ENCODE measurements around the gene TNNI3K.

TNNI3K gene

DNA sequence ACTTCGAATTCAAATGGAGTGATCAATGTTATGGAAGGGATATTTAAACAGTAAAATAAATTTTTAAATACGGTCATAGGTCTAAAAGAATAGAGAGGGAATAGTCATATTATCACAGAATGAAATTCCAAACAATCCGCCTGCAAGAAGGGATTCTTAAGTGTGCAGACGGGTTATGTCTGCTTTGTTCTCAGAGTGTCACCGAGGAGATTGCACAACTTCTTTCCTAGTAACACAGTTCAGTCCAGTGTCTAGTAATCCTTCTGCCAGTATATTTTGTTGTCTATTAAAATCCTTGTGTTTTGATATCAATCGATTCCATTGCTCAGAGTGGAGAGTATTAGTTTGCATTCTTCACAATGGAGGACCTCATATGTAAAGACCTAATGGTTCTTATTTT is 228.8 kb downstream of the TNNI3K start:
- Histone ChIP-seq H3K4me1 (ENCODE audit: control insufficient read depth, insufficient read depth, low read length) (no peaks in the 10 kb centered on the region), H3K9me3 (ENCODE audit: control insufficient read depth, insufficient read depth, low read length) (no peaks in the 10 kb centered on the region), H3K27me3 (ENCODE audit: control insufficient read depth, insufficient read depth, low read length) (no peaks in the 10 kb centered on the region), H3K36me3 (ENCODE audit: control insufficient read depth, insufficient read depth, low read length) (no peaks in the 10 kb centered on the region), H3K4me3 (ENCODE audit: low read length) (no peak overlapping the region), H3K27ac (ENCODE audit: low read length) (no peak overlapping the region)
- no CpG with 5 or more reads among the region's 6 CpGs for WGBS (ENCODE audit: insufficient coverage, insufficient read length)
- DNase-seq (ENCODE audit: low read depth, low spot score) = no peak

DNA sequence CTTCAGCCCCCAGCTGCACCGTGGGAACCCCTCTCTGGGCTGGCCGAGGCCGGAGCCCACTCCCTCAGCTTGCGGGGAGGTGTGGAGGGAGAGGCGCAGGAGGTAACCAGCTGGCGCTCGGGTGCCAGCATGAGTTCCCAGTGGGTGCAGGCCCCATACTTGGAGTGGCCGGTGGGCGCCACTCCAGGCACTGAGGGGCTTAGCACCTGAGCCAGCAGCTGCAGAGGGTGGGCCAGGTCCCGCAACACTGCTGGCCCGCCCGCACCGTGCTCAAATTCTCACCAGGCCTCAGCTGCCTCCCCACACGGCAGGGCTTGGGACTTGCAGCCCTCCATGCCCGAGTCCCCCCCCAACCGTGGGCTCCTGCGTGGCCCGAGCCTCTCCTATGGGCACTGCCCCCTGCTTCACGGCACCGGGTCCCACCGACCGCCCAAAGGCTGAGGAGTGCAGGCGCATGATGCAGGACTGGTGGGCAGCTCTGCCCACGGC is 230.1 kb downstream of the TNNI3K start:
- no peak for DNase-seq (ENCODE audit: low read depth, low spot score)
- H3K4me3 ChIP-seq (ENCODE audit: low read length) = no peak overlapping the region
- H3K36me3 ChIP-seq (ENCODE audit: control insufficient read depth, insufficient read depth, low read length) = no peaks in the 10 kb centered on the region
- no peaks in the 10 kb centered on the region for H3K4me1 ChIP-seq (ENCODE audit: control insufficient read depth, insufficient read depth, low read length)
- H3K9me3 ChIP-seq (ENCODE audit: control insufficient read depth, insufficient read depth, low read length) = no peaks in the 10 kb centered on the region
- H3K27me3 ChIP-seq (ENCODE audit: control insufficient read depth, insufficient read depth, low read length) = no peaks in the 10 kb centered on the region
- H3K27ac ChIP-seq (ENCODE audit: low read length) = no peak overlapping the region
- no CpG with 5 or more reads among the region's 24 CpGs for WGBS (ENCODE audit: insufficient coverage, insufficient read length)

DNA sequence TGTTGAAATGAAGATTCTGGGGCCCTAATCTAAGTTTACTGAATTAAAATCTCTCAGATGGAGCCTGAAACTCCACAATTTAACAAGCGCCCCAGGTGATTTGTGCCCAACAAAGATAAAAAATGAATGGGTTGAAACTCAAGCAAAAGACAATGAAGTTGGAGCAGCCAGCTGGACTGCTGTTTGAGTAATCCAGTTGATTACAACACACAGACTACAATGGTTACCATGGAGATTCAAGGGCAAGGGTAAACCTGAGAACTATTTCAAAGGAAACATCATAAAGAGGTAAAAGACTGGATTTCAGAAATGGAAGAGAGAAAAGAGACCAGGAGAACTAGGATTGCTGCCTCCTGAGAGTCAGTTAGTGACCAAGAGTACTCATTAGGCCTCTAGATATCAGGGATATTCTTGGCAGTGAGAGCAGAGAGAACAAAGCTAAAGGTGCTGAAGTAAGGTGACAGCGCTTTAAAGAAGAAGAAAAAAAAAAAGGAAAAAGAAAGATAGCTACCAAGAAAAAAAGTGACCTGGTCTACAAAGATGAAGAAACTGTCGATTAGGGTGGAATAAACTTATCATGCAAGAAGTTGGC is 232.7 kb downstream of the TNNI3K start:
- no CpG with 5 or more reads among the region's 3 CpGs for WGBS (ENCODE audit: insufficient coverage, insufficient read length)
- no peaks in the 10 kb centered on the region for H3K27me3 ChIP-seq (ENCODE audit: control insufficient read depth, insufficient read depth, low read length)
- no peaks in the 10 kb centered on the region for H3K36me3 ChIP-seq (ENCODE audit: control insufficient read depth, insufficient read depth, low read length)
- H3K4me1 ChIP-seq (ENCODE audit: control insufficient read depth, insufficient read depth, low read length) = no peaks in the 10 kb centered on the region
- H3K27ac ChIP-seq (ENCODE audit: low read length) = no peak overlapping the region
- no peak for DNase-seq (ENCODE audit: low read depth, low spot score)
- H3K9me3 ChIP-seq (ENCODE audit: control insufficient read depth, insufficient read depth, low read length) = no peaks in the 10 kb centered on the region
- H3K4me3 ChIP-seq (ENCODE audit: low read length) = no peak overlapping the region

DNA sequence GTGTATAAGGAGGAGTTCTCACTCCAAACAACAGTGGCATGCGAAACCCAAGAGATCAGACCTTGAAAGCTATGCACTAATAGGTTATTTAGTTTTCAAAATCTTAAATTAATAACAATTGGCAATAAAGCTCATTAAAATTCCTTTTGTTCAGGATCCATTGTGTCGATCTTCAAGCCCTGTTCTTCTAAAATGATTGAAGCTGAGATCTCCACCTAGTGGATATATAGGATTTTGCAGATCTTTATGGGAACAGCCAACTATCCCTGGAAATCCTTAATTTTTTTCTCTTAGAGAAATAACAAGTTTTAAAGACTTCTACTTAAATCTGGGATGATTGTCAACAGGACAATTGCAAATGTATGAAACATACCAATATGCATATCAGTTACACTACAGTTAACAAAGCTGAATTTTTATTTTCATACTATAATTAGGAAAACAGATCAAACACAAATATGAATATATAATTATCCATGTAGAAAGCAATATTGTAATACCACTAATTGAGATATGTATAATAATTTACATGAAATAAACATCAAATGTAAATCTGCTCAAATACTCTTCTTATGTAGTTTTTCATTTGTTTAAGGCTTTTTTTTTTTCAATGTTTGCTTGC is 233.9 kb downstream of the TNNI3K start:
- no peaks in the 10 kb centered on the region for H3K27me3 ChIP-seq (ENCODE audit: control insufficient read depth, insufficient read depth, low read length)
- WGBS (ENCODE audit: insufficient coverage, insufficient read length) = no CpG with 5 or more reads among the region's 2 CpGs
- peak; percentile 25 for DNase-seq (ENCODE audit: low read depth, low spot score)

DNA sequence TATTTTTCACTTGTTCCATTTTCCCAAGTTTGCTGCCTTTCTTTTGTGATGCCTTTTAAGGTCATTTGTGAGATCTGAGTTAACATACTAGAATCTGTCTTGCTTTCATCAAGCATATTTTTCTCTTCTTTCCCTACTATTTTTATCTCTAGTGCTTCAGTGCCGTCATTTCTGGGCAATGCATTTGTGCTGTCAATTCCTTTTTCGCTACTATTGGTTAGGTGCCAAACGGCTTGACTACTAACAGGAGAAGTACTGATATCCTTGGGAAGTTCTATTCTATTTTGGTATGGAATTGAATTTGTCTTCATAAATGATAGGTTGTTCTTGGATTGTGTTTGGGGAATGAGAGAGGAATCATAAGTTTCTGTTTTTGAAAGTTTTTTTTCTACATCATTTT is 235.1 kb downstream of the TNNI3K start:
- H3K9me3 ChIP-seq (ENCODE audit: control insufficient read depth, insufficient read depth, low read length) = no peaks in the 10 kb centered on the region
- no peak overlapping the region for H3K4me3 ChIP-seq (ENCODE audit: low read length)
- no peaks in the 10 kb centered on the region for H3K27me3 ChIP-seq (ENCODE audit: control insufficient read depth, insufficient read depth, low read length)
- WGBS (ENCODE audit: insufficient coverage, insufficient read length) = no CpG with 5 or more reads among the region's 3 CpGs
- no peak for DNase-seq (ENCODE audit: low read depth, low spot score)
- H3K36me3 ChIP-seq (ENCODE audit: control insufficient read depth, insufficient read depth, low read length) = no peaks in the 10 kb centered on the region
- H3K27ac ChIP-seq (ENCODE audit: low read length) = no peak overlapping the region
- H3K4me1 ChIP-seq (ENCODE audit: control insufficient read depth, insufficient read depth, low read length) = no peaks in the 10 kb centered on the region

More for the DNA sequence above, 233.9 kb downstream of the TNNI3K start:
- H3K27ac ChIP-seq (ENCODE audit: low read length) = no peak overlapping the region
- H3K36me3 ChIP-seq (ENCODE audit: control insufficient read depth, insufficient read depth, low read length) = no peaks in the 10 kb centered on the region
- no peaks in the 10 kb centered on the region for H3K9me3 ChIP-seq (ENCODE audit: control insufficient read depth, insufficient read depth, low read length)
- H3K4me3 ChIP-seq (ENCODE audit: low read length) = no peak overlapping the region
- no peaks in the 10 kb centered on the region for H3K4me1 ChIP-seq (ENCODE audit: control insufficient read depth, insufficient read depth, low read length)

DNA sequence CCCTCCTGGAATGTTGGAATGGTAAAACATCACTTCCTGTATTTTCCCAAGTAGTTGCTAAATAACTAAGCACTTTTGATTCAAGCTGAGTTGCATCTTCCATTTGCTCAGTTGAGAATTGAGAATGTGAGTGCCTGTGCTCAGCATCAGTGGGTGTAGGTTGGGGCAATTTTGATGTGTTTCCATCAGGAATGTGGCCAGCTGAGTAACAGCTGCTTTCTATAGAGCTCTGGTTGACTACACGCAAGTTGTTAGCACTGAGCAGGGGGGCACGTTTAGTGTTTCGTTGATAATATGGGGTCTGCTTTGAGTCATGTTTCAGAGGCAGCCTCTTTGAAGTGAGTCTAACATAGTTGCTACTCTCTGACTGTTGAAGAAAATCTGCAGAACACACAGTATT is 235.7 kb downstream of the TNNI3K start:
- Histone ChIP-seq H3K36me3 (ENCODE audit: control insufficient read depth, insufficient read depth, low read length) (no peaks in the 10 kb centered on the region), H3K4me1 (ENCODE audit: control insufficient read depth, insufficient read depth, low read length) (no peaks in the 10 kb centered on the region), H3K27ac (ENCODE audit: low read length) (no peak overlapping the region), H3K27me3 (ENCODE audit: control insufficient read depth, insufficient read depth, low read length) (no peaks in the 10 kb centered on the region), H3K4me3 (ENCODE audit: low read length) (no peak overlapping the region), H3K9me3 (ENCODE audit: control insufficient read depth, insufficient read depth, low read length) (no peaks in the 10 kb centered on the region)
- WGBS (ENCODE audit: insufficient coverage, insufficient read length) = no CpG with 5 or more reads among the region's 3 CpGs
- DNase-seq (ENCODE audit: low read depth, low spot score) = no peak

DNA sequence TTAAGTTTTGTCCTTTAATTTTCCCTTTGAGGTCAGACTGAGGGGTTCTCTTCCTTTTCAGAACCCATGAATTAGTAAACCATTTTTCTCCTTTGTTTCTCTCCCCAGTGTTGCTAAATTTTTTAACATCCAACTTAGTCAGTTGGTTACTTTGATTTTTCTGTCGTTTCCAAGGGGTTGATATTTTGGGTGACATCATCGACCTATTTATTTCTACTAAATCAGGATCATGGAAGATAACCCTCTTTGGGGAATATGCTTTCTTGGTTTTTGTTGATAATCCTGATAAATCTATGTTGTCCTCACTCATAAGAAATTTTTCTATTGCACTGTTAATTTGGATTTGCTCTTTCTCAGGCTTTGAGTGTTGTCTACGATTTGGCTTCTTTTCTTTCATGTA is 236.3 kb downstream of the TNNI3K start:
- no peak for DNase-seq (ENCODE audit: low read depth, low spot score)
- no CpG with 5 or more reads among the region's 3 CpGs for WGBS (ENCODE audit: insufficient coverage, insufficient read length)
- Histone ChIP-seq H3K4me1 (ENCODE audit: control insufficient read depth, insufficient read depth, low read length) (no peaks in the 10 kb centered on the region), H3K4me3 (ENCODE audit: low read length) (no peak overlapping the region), H3K9me3 (ENCODE audit: control insufficient read depth, insufficient read depth, low read length) (no peaks in the 10 kb centered on the region), H3K36me3 (ENCODE audit: control insufficient read depth, insufficient read depth, low read length) (no peaks in the 10 kb centered on the region), H3K27me3 (ENCODE audit: control insufficient read depth, insufficient read depth, low read length) (no peaks in the 10 kb centered on the region), H3K27ac (ENCODE audit: low read length) (no peak overlapping the region)

DNA sequence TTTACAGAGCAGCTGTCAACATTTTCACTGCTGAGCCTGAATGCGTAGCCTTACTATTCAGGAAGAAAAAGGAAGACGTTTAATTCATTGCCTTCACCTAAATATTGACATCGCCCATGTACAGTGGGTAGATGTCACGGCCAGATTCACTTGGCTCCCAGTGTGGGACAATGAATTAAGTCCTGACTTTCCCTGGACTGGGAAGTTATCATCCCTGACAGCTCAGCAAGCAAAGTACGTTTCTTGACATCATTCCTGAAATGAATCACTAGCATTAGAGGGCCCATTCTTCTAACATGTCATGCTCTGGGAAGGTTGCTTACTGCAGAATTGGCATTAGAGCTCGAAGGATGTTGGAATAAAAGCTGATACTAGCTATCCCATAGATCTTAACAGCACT is 239.4 kb downstream of the TNNI3K start:
- Histone ChIP-seq H3K27ac (ENCODE audit: low read length) (no peak overlapping the region), H3K4me3 (ENCODE audit: low read length) (no peak overlapping the region), H3K4me1 (ENCODE audit: control insufficient read depth, insufficient read depth, low read length) (no peaks in the 10 kb centered on the region), H3K9me3 (ENCODE audit: control insufficient read depth, insufficient read depth, low read length) (no peaks in the 10 kb centered on the region), H3K36me3 (ENCODE audit: control insufficient read depth, insufficient read depth, low read length) (no peaks in the 10 kb centered on the region), H3K27me3 (ENCODE audit: control insufficient read depth, insufficient read depth, low read length) (no peaks in the 10 kb centered on the region)
- no peak for DNase-seq (ENCODE audit: low read depth, low spot score)
- WGBS (ENCODE audit: insufficient coverage, insufficient read length) = no CpG with 5 or more reads among the region's 6 CpGs

DNA sequence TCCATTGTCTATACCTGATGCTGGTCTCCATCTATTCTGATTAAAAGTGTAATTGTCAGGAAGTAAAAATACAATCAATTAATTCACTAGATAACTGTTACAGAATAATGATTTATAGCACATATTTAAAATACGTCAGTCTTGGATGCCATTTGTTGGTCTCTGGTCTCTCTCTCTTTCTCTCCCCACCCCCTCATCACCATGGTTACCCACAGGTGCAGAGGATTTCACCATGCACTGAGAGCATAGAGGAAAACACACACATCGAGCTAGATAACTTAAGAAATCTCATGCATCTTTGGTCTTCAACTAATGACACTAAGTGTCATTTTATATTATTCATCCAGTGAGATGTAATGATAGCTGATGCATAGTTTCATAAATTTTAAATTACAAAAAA is 243.8 kb downstream of the TNNI3K start:
- Histone ChIP-seq H3K4me3 (ENCODE audit: low read length) (no peak overlapping the region), H3K27ac (ENCODE audit: low read length) (no peak overlapping the region), H3K9me3 (ENCODE audit: control insufficient read depth, insufficient read depth, low read length) (no peaks in the 10 kb centered on the region), H3K36me3 (ENCODE audit: control insufficient read depth, insufficient read depth, low read length) (no peaks in the 10 kb centered on the region), H3K4me1 (ENCODE audit: control insufficient read depth, insufficient read depth, low read length) (no peaks in the 10 kb centered on the region; the same call in 1 of the 2 replicates), H3K27me3 (ENCODE audit: control insufficient read depth, insufficient read depth, low read length) (no peaks in the 10 kb centered on the region)
- no peak for DNase-seq (ENCODE audit: low read depth, low spot score)
- WGBS (ENCODE audit: insufficient coverage, insufficient read length) = no CpG with 5 or more reads among the region's 2 CpGs

DNA sequence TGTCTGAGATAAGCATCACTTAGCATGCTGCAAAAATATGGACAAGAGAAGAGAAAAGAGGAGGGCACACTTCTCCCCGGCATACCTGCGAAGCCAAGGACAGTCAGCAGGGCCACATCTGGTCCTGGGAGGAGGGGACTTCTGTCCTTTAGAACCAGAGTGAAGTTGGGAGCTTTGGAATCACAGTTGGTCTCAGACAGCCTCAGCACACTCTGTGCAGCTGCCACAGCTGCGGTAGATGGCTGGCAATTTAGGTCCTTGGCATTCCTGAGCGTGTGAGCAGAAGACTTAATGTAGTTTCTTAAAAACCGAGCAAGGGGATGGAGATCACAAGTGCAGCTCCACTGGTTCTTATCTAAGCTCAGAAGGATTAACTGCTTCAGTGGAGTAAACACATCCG is 244.9 kb downstream of the TNNI3K start:
- H3K27me3 ChIP-seq (ENCODE audit: control insufficient read depth, insufficient read depth, low read length) = no peaks in the 10 kb centered on the region
- no peak overlapping the region for H3K27ac ChIP-seq (ENCODE audit: low read length)
- no peaks in the 10 kb centered on the region for H3K9me3 ChIP-seq (ENCODE audit: control insufficient read depth, insufficient read depth, low read length)
- H3K4me1 ChIP-seq (ENCODE audit: control insufficient read depth, insufficient read depth, low read length) = no peaks in the 10 kb centered on the region; the same call in 1 of the 2 replicates
- H3K36me3 ChIP-seq (ENCODE audit: control insufficient read depth, insufficient read depth, low read length) = no peaks in the 10 kb centered on the region
- DNase-seq (ENCODE audit: low read depth, low spot score) = no peak
- H3K4me3 ChIP-seq (ENCODE audit: low read length) = no peak overlapping the region
- no CpG with 5 or more reads among the region's 6 CpGs for WGBS (ENCODE audit: insufficient coverage, insufficient read length)

DNA sequence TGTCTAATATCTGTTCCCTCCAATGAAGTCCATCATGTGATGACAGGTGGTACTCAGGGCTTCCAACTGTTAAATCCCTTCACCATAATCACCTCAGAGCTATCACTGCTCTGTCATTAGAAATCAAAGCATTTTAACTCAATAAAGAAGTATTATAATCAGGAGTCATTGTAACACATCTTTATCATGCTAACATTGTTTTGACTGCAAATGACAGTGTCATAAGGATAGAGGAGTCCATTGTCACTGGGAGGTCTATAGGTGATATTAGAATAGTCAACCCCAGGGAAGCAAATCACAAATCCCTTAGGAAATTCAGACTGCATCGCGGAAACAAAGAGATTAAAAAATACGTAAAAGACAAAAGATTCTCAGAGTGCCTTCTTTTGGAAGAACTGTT is 246.4 kb downstream of the TNNI3K start:
- H3K27me3 ChIP-seq (ENCODE audit: control insufficient read depth, insufficient read depth, low read length) = no peaks in the 10 kb centered on the region
- H3K9me3 ChIP-seq (ENCODE audit: control insufficient read depth, insufficient read depth, low read length) = no peaks in the 10 kb centered on the region
- H3K4me1 ChIP-seq (ENCODE audit: control insufficient read depth, insufficient read depth, low read length) = no peaks in the 10 kb centered on the region; the same call in 1 of the 2 replicates
- H3K36me3 ChIP-seq (ENCODE audit: control insufficient read depth, insufficient read depth, low read length) = no peaks in the 10 kb centered on the region
- no peak overlapping the region for H3K4me3 ChIP-seq (ENCODE audit: low read length)
- no peak for DNase-seq (ENCODE audit: low read depth, low spot score)
- WGBS (ENCODE audit: insufficient coverage, insufficient read length) = no CpG with 5 or more reads among the region's 3 CpGs
- H3K27ac ChIP-seq (ENCODE audit: low read length) = no peak overlapping the region
